GM12872 (cell line): ENCODE measurements around the gene RABGEF1.

ENCODE experiments used
- CTCF ChIP-seq: IDR thresholded peaks from 3 replicates; pipeline ENCODE4 v1.5.1; 2011; ENCODE audit warnings: low read depth, mild to moderate bottlenecking, low read length, moderate library complexity; ENCODE audit not compliant: insufficient read depth

RABGEF1 gene

DNA sequence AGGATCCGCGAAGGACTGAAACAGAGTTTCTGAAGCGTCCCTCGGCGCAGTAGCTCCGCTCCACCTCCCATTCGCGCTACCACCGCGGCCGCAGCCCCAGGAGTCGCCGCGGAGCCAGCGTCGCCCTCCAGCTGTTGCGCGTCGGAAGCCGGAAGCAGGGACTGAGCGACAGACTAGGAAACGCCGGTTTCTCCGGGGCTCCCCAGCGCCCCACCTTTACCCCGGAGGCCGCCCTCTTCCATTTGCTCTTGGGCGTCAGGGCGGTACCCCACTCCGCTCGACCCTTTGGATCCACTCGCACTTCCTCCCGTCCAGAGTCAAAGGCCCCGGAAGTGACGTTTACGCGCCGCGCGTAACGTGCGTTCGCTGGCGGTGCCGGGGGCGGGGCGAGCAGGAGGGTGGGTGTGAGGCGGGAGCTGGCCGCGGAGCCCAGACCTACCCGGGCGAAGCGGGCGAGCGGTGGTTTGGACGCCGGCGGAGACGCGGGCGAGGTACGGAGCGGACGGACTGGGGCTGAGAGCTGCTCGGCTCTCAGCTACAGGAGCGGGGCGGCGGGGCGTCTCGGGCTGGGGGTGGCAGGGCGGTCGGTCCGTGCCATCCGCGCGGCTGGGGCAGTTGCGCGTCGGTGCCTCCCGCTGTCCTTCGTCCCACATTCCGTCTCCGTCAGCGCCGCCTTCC lies at the start of gene RABGEF1:
Gene RABGEF1 (plus strand): TSS at position 432 of the 678 bp plus-strand sequence. CDS start 31,167 bp downstream, outside the sequence.
- TF ChIP-seq CTCF: no peak

DNA sequence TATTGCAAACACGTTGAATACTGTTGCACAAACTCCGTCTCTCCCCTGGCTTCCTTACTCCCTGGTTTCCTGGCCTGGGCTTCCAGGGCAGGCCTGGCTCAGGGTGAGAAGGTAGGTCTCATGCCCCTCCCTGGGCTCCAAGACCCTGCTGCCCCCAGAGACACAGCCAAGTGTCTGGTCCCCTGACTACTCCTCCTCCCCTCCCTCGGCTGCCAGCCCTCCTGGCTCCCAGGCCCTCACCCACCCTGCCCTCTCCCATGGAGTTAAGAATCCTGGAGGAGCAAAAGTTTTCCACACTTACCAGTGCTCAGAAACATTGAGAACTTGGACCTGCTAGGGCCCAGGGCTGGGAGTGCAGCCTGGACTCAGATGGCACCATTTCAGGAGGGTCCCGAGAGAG lies 47.2 kb upstream of the RABGEF1 start:
- TF ChIP-seq CTCF: no peak

- no peak for TF ChIP-seq CTCF
These were observed 46.2 kb upstream of the RABGEF1 start for GRCh38 chr7:66694286-66694685.

- TF ChIP-seq CTCF: no peak
These were observed 43.8 kb upstream of the RABGEF1 start for GRCh38 chr7:66696774-66697191.

GRCh38 chr7:66697449-66698438 lies 42.8 kb upstream of the RABGEF1 start:
- no peak for TF ChIP-seq CTCF

- TF ChIP-seq CTCF: no peak
These were observed 41.8 kb upstream of the RABGEF1 start for GRCh38 chr7:66698652-66699205.

GRCh38 chr7:66699998-66700397 lies 40.5 kb upstream of the RABGEF1 start:
- TF ChIP-seq CTCF: no peak
